DND-41 (cell line): Measurements from ENCODE around the gene HHLA2.

Source experiments
- ATAC-seq: fragments of 200-7000 bp; cut with Tn5 transposase; 3 replicates; pipeline ENCODE4 v1.9.1; 2021; ENCODE audit warnings: low read depth; ENCODE audit not compliant: insufficient read depth
- DNase-seq: peaks from one replicate; pipeline ENCODE4 v3.0.0-alpha.2; 2020
- H2AFZ ChIP-seq: 2 replicates; pipeline ENCODE4 v1.6.0; 2012; ENCODE audit warnings: low read depth, low read length
- H3K27ac ChIP-seq: 2 replicates; pipeline ENCODE4 v1.5.1; 2012; ENCODE audit warnings: low read length, inconsistent platforms
- H3K27me3 ChIP-seq: fragments of 200-600 bp; sonication (generic); 2 replicates; pipeline ENCODE4 v1.6.0; 2012; ENCODE audit warnings: low read length, mild to moderate bottlenecking, inconsistent platforms; ENCODE audit not compliant: insufficient read depth, poor library complexity
- H3K36me3 ChIP-seq: 2 replicates; pipeline ENCODE4 v1.5.1; 2012; ENCODE audit warnings: low read length, inconsistent platforms; ENCODE audit not compliant: insufficient read depth
- H3K4me1 ChIP-seq: 2 replicates; pipeline ENCODE4 v1.5.1; 2012; ENCODE audit warnings: mild to moderate bottlenecking, low read length; ENCODE audit not compliant: insufficient read depth
- H3K4me2 ChIP-seq: 2 replicates; pipeline ENCODE4 v1.6.0; 2012; ENCODE audit warnings: mild to moderate bottlenecking, moderate library complexity, low read length, inconsistent platforms; ENCODE audit not compliant: insufficient read depth
- H3K4me3 ChIP-seq, 2 experiments: fragments of 200-600 bp in 1 of 2; shearing (Covaris generic) in 1 of 2; 2 replicates each; pipeline ENCODE4 v1.5.1; 2012 to 2016; ENCODE audit warnings: inconsistent platforms in 2 of 2, low read length in 2 of 2, mild to moderate bottlenecking in 2 of 2, low read depth in 1 of 2, moderate library complexity in 1 of 2
- H3K79me2 ChIP-seq: 2 replicates; pipeline ENCODE4 v1.6.0; 2012; ENCODE audit warnings: low read length, inconsistent platforms; ENCODE audit not compliant: insufficient read depth
- H3K9ac ChIP-seq: 2 replicates; pipeline ENCODE4 v1.6.0; 2012; ENCODE audit warnings: low read depth, mild to moderate bottlenecking, inconsistent platforms, low read length, moderate library complexity
- H3K9me3 ChIP-seq: 2 replicates; pipeline ENCODE4 v1.5.1; 2012; ENCODE audit warnings: low read length, moderate library complexity, mild to moderate bottlenecking, inconsistent platforms; ENCODE audit not compliant: insufficient read depth, severe bottlenecking
- H4K20me1 ChIP-seq: 2 replicates; pipeline ENCODE4 v1.6.0; 2012; ENCODE audit warnings: low read length; ENCODE audit not compliant: insufficient read depth
- CTCF ChIP-seq: IDR thresholded peaks from 2 replicates; pipeline ENCODE4 v1.5.1; 2012; ENCODE audit warnings: borderline replicate concordance, low read length, moderate library complexity, mild to moderate bottlenecking; ENCODE audit not compliant: poor library complexity, severe bottlenecking; ENCODE audit errors: extremely low read depth
- EZH2 ChIP-seq: IDR thresholded peaks from 3 replicates; pipeline ENCODE4 v1.6.1; 2012; ENCODE audit warnings: borderline replicate concordance, low read depth, mild to moderate bottlenecking, moderate library complexity, low read length, inconsistent platforms; ENCODE audit not compliant: severe bottlenecking

Gene HHLA2

GRCh38 chr3:108416111-108416869, 119.9 kb downstream of the HHLA2 start:
- DNase-seq: no peak
- TF ChIP-seq EZH2 (no peak), CTCF (no peak)
- Histone ChIP-seq H3K9me3 (no peaks in the 10 kb centered on the region), H3K27me3 (no peaks in the 10 kb centered on the region), H3K27ac (no peak overlapping the region), H3K36me3 (no peaks in the 10 kb centered on the region), H2AFZ (no peak overlapping the region), H3K79me2 (no peaks in the 10 kb centered on the region), H3K4me1 (no peaks in the 10 kb centered on the region), H4K20me1 (no peaks in the 10 kb centered on the region), H3K4me3 (no peak overlapping the region), H3K9ac (no peak overlapping the region), H3K4me2 (no peak overlapping the region)
- no peak for ATAC-seq

- Histone ChIP-seq H3K27ac (no peak overlapping the region), H4K20me1 (no peaks in the 10 kb centered on the region), H3K4me3 (no peak overlapping the region), H2AFZ (no peak overlapping the region), H3K36me3 (no peaks in the 10 kb centered on the region), H3K4me2 (no peak overlapping the region), H3K79me2 (no peaks in the 10 kb centered on the region), H3K27me3 (no peaks in the 10 kb centered on the region), H3K9me3 (no peaks in the 10 kb centered on the region), H3K4me1 (no peaks in the 10 kb centered on the region), H3K9ac (no peak overlapping the region)
- ATAC-seq: no peak
- TF ChIP-seq EZH2 (no peak), CTCF (no peak)
- no peak for DNase-seq
Observed at GRCh38 chr3:108420926-108421325, 124.6 kb downstream of the HHLA2 start.
